Ishikawa (cell line): ENCODE results near the gene KRTAP1-3.

Experiments used
- CEBPB ChIP-seq: IDR thresholded peaks from 2 replicates; pipeline ENCODE4 v1.6.1; 2012
- CREB1 ChIP-seq: IDR thresholded peaks from 2 replicates; pipeline ENCODE4 v1.6.1; 2012; ENCODE audit warnings: low read depth
- EGR1 ChIP-seq: IDR thresholded peaks from 2 replicates; pipeline ENCODE4 v1.6.1; 2012
- EP300 ChIP-seq: IDR thresholded peaks from 2 replicates; pipeline ENCODE4 v1.6.1; 2012; ENCODE audit warnings: borderline replicate concordance
- FOXM1 ChIP-seq: IDR thresholded peaks from 2 replicates; pipeline ENCODE4 v1.6.1; 2012; ENCODE audit warnings: low read depth, borderline replicate concordance
- MAX ChIP-seq: IDR thresholded peaks from 2 replicates; pipeline ENCODE4 v1.6.1; 2012
- NFIC ChIP-seq: IDR thresholded peaks from 2 replicates; pipeline ENCODE4 v1.6.1; 2012
- RAD21 ChIP-seq: IDR thresholded peaks from 2 replicates; pipeline ENCODE4 v1.6.1; 2012; ENCODE audit warnings: low read depth
- TAF1 ChIP-seq: IDR thresholded peaks from 2 replicates; pipeline ENCODE4 v1.6.1; 2012; ENCODE audit warnings: low read depth, mild to moderate bottlenecking
- TCF12 ChIP-seq: IDR thresholded peaks from 2 replicates; pipeline ENCODE4 v1.6.1; 2012; ENCODE audit warnings: low read depth
- TEAD4 ChIP-seq: IDR thresholded peaks from 2 replicates; pipeline ENCODE4 v1.6.1; 2012
- YY1 ChIP-seq: IDR thresholded peaks from 2 replicates; pipeline ENCODE4 v1.6.1; 2012; ENCODE audit warnings: low read depth
- ZBTB7A ChIP-seq: IDR thresholded peaks from 2 replicates; pipeline ENCODE4 v1.6.1; 2012; ENCODE audit warnings: low read depth
- TF ChIP-seq, protein P1 (sequence below): IDR thresholded peaks from 2 replicates; pipeline ENCODE4 v1.6.1; 2012; ENCODE audit warnings: low read depth, mild to moderate bottlenecking
- TF ChIP-seq, protein P2 (sequence below): IDR thresholded peaks from 2 replicates; pipeline ENCODE4 v1.6.1; 2012

The KRTAP1-3 gene

GRCh38 chr17:41040783-41041571 lies 6.3 kb upstream of the KRTAP1-3 start, which contains the start of gene KRTAP1-1:
Gene KRTAP1-1 (minus strand): TSS chr17:41041450. CDS start chr17:41041397, 53 bp downstream.
- TF ChIP-seq EP300 (0 out of 2 replicates have a peak, but pooled peaks have one; percentile 9), MAX (peak; percentile 42; the same call in 1 of the 2 replicates)

DNA sequence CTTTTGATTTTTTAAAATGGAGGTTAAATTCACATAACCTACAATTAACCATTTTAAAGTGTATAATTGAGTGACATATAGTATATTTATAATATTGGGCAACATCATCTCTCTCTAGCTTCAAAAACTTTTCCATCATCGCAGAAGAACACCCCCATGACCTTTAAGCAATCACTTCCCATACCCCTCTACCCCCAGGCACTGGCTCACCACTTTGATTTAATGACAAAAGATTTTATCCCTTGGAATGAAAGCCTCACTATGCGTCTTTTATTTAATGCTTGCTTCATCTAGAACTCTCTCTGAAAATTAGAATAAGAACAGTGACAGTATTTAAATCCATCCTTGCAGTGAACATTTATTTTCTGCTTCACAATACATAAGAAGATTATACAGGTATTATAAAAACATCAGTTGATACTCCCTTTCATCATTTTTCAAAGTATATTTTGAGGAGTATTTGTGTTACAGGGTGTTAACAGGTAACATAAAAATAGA lies 3.2 kb upstream of the KRTAP1-3 start:
- TF ChIP-seq RAD21 = no peak
- no peak for TF ChIP-seq CREB1
- no peak for TF ChIP-seq EP300
- TF ChIP-seq YY1 = no peak
- TF ChIP-seq TCF12 = no peak
- no peak for TF ChIP-seq TAF1
- no peak for TF ChIP-seq ZBTB7A
- no peak for TF ChIP-seq MAX
- TF ChIP-seq, protein P1, sequence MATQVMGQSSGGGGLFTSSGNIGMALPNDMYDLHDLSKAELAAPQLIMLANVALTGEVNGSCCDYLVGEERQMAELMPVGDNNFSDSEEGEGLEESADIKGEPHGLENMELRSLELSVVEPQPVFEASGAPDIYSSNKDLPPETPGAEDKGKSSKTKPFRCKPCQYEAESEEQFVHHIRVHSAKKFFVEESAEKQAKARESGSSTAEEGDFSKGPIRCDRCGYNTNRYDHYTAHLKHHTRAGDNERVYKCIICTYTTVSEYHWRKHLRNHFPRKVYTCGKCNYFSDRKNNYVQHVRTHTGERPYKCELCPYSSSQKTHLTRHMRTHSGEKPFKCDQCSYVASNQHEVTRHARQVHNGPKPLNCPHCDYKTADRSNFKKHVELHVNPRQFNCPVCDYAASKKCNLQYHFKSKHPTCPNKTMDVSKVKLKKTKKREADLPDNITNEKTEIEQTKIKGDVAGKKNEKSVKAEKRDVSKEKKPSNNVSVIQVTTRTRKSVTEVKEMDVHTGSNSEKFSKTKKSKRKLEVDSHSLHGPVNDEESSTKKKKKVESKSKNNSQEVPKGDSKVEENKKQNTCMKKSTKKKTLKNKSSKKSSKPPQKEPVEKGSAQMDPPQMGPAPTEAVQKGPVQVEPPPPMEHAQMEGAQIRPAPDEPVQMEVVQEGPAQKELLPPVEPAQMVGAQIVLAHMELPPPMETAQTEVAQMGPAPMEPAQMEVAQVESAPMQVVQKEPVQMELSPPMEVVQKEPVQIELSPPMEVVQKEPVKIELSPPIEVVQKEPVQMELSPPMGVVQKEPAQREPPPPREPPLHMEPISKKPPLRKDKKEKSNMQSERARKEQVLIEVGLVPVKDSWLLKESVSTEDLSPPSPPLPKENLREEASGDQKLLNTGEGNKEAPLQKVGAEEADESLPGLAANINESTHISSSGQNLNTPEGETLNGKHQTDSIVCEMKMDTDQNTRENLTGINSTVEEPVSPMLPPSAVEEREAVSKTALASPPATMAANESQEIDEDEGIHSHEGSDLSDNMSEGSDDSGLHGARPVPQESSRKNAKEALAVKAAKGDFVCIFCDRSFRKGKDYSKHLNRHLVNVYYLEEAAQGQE = no peak
- no peak for TF ChIP-seq EGR1
- TF ChIP-seq, protein P2, sequence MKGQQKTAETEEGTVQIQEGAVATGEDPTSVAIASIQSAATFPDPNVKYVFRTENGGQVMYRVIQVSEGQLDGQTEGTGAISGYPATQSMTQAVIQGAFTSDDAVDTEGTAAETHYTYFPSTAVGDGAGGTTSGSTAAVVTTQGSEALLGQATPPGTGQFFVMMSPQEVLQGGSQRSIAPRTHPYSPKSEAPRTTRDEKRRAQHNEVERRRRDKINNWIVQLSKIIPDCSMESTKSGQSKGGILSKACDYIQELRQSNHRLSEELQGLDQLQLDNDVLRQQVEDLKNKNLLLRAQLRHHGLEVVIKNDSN = no peak
- TF ChIP-seq NFIC = no peak

- TF ChIP-seq MAX = no peak
- TF ChIP-seq EP300 = no peak
- TF ChIP-seq RAD21 = no peak
- no peak for TF ChIP-seq TEAD4
- TF ChIP-seq TCF12 = no peak
These were observed 4.9 kb downstream of the KRTAP1-3 start, which contains the start of gene KRTAP1-4 for GRCh38 chr17:41029633-41030245. Gene KRTAP1-4 (minus strand): TSS chr17:41030195. CDS start chr17:41030078, 117 bp downstream.

GRCh38 chr17:41026715-41027471 lies 7.8 kb downstream of the KRTAP1-3 start, which contains the start of gene KRTAP1-5:
Gene KRTAP1-5 (minus strand): TSS chr17:41027208. CDS start chr17:41027155, 53 bp downstream.
- TF ChIP-seq TAF1 = no peak
- no peak for TF ChIP-seq TEAD4
- TF ChIP-seq, protein P2 = no peak
- TF ChIP-seq, protein P1 = no peak
- TF ChIP-seq CREB1 = no peak
- TF ChIP-seq FOXM1 = no peak
- no peak for TF ChIP-seq EGR1
- no peak for TF ChIP-seq ZBTB7A
- TF ChIP-seq RAD21 = no peak
- TF ChIP-seq EP300 = no peak
- no peak for TF ChIP-seq CEBPB

- TF ChIP-seq FOXM1 (no peak), ZBTB7A (no peak), NFIC (no peak), TCF12 (no peak), YY1 (no peak), MAX (no peak), CREB1 (no peak), EGR1 (no peak), EP300 (no peak)
- TF ChIP-seq, protein P2 = no peak
These were observed 10.0 kb downstream of the KRTAP1-3 start for GRCh38 chr17:41024697-41025096.
